HepG2 (cell line): ENCODE measurements around the gene RLN3. TPM values are rescaled to one million over a fixed set of nuclear protein-coding genes. Genes with fewer than 3 reads are reported as not detected.

Source experiments
- ATAC-seq: fragments of 200-7000 bp; cut with Tn5 transposase; 3 replicates; pipeline ENCODE4 v1.9.1; 2020; ENCODE audit warnings: mild to moderate bottlenecking, moderate library complexity
- BruUV-seq: library from RNA; stranded (reverse); fragments of 400-500 nt; replicated peaks from 2 replicates; lab custom pipeline; 2021; lab: Mats Ljungman, UMichigan
- CTCF ChIA-PET: fragments of 300-600 bp; formaldehyde crosslinking; extraction: SDS; loops from one replicate; lab custom pipeline; 2021; ENCODE audit warnings: low total read pairs, inconsistent platforms, low intra/inter-chr PET ratio; lab: Yijun Ruan, JAX
- POLR2A ChIA-PET: fragments of 350-600 bp; sonication (Branson Sonifier 250); formaldehyde crosslinking; loops from one replicate; lab custom pipeline; 2020; ENCODE audit warnings: antibody characterized with exemption, inconsistent platforms; lab: Yijun Ruan, JAX
- DNase-seq: peaks from one replicate; pipeline ENCODE4 v3.0.0-alpha.2; 2015; ENCODE audit warnings: low spot score
- FAIRE-seq: peaks from 3 replicates; lab custom pipeline; 2011; peaks lifted over from hg19 to GRCh38; lab: Jason Lieb, UNC
- H2AFZ ChIP-seq: one replicate; pipeline ENCODE4 v1.6.1; 2011; ENCODE audit warnings: low read length, inconsistent platforms
- H3K27ac ChIP-seq: fragments of 300-600 bp; 3 replicates; pipeline ENCODE4 v1.8.0; 2011; ENCODE audit warnings: mixed run types, mild to moderate bottlenecking, mixed read lengths, low read length, inconsistent platforms; ENCODE audit not compliant: insufficient read depth; ENCODE audit errors: extremely low read length
- H3K27me3 ChIP-seq, 2 experiments: fragments of 200-600 bp in 1 of 2; 2 replicates in 1 of 2; 3 replicates in 1 of 2; pipeline versions ENCODE4 v1.6.0 to v1.8.0; 2011; ENCODE audit warnings: low read length in 2 of 2, mild to moderate bottlenecking in 2 of 2, moderate library complexity in 2 of 2, inconsistent platforms in 1 of 2; ENCODE audit not compliant: insufficient read depth in 2 of 2, control insufficient read depth in 1 of 2
- H3K36me3 ChIP-seq, 2 experiments: fragments of 200-600 bp in 1 of 2; replicated peaks in 1 of 2; 2 replicates in 1 of 2; 3 replicates in 1 of 2; pipeline versions ENCODE4 v1.5.1 to v1.8.0; 2011; ENCODE audit warnings: low read length in 2 of 2, inconsistent platforms in 1 of 2; ENCODE audit not compliant: insufficient read depth in 2 of 2, control insufficient read depth in 1 of 2
- H3K4me1 ChIP-seq: 2 replicates; pipeline ENCODE4 v1.5.1; 2012; ENCODE audit warnings: low read length, inconsistent platforms; ENCODE audit not compliant: insufficient read depth
- H3K4me2 ChIP-seq: 2 replicates; pipeline ENCODE4 v1.6.0; 2011; ENCODE audit warnings: low read depth, low read length, inconsistent platforms
- H3K4me3 ChIP-seq, 3 experiments: fragments of 200-600 bp in 1 of 3; sonication (generic), shearing (Covaris generic) in 1 of 3; replicated peaks in 1 of 3; 2 replicates each; pipeline ENCODE4 v1.5.1; 2011 to 2016; ENCODE audit warnings: low read length in 3 of 3, inconsistent platforms in 2 of 3, low read depth in 2 of 3, mild to moderate bottlenecking in 2 of 3, control low read depth in 1 of 3, mixed read lengths in 1 of 3; ENCODE audit not compliant: insufficient read depth in 1 of 3
- H3K79me2 ChIP-seq: one replicate; pipeline ENCODE4 v1.6.1; 2011; ENCODE audit warnings: low read length, inconsistent platforms; ENCODE audit not compliant: insufficient read depth
- H3K9ac ChIP-seq: 2 replicates; pipeline ENCODE4 v1.6.0; 2011; ENCODE audit warnings: mild to moderate bottlenecking, low read depth, low read length, inconsistent platforms; ENCODE audit not compliant: insufficient read depth
- H3K9me3 ChIP-seq: 2 replicates; pipeline ENCODE4 v1.5.1; 2012; ENCODE audit warnings: mild to moderate bottlenecking, low read length
- H4K20me1 ChIP-seq: 2 replicates; pipeline ENCODE4 v1.6.0; 2011; ENCODE audit warnings: inconsistent platforms, mild to moderate bottlenecking, low read length, moderate library complexity; ENCODE audit not compliant: insufficient read depth
- FOXK2 ChIP-seq: fragments of 450-650 bp; IDR thresholded peaks from 2 replicates; pipeline ENCODE4 v1.6.1; 2016
- FOXO1 ChIP-seq: sonication (generic); formaldehyde crosslinking; IDR thresholded peaks from 2 replicates; pipeline ENCODE4 v1.4.0; 2020; ENCODE audit warnings: missing genetic modification reagents
- HMG20A ChIP-seq: IDR thresholded peaks from 2 replicates; pipeline ENCODE4 v1.6.1; 2016; ENCODE audit warnings: borderline replicate concordance
- IRF2 ChIP-seq: IDR thresholded peaks from 2 replicates; pipeline ENCODE4 v1.6.1; 2018; ENCODE audit warnings: missing genetic modification reagents, missing compliant biosample characterization
- RCOR2 ChIP-seq: IDR thresholded peaks from 2 replicates; pipeline ENCODE4 v1.6.1; 2016; ENCODE audit warnings: missing biosample characterization, missing genetic modification reagents
- ZFP36 ChIP-seq: fragments of 150-350 bp; IDR thresholded peaks from 2 replicates; pipeline ENCODE4 v1.6.1; 2018; ENCODE audit warnings: borderline replicate concordance, low read length, low read depth; ENCODE audit not compliant: partially characterized antibody
- ZNF317 ChIP-seq: sonication (generic); formaldehyde crosslinking; IDR thresholded peaks from 2 replicates; pipeline ENCODE4 v1.5.0; 2020; ENCODE audit warnings: mild to moderate bottlenecking, missing genetic modification reagents
- ZNF333 ChIP-seq: sonication (generic); formaldehyde crosslinking; IDR thresholded peaks from 2 replicates; pipeline ENCODE4 v1.4.0; 2020; ENCODE audit warnings: mild to moderate bottlenecking, missing genetic modification reagents, borderline replicate concordance
- ZNF543 ChIP-seq: sonication (generic); formaldehyde crosslinking; IDR thresholded peaks from 2 replicates; pipeline ENCODE4 v1.4.0; 2020; ENCODE audit warnings: mild to moderate bottlenecking, missing genetic modification reagents
- WGBS: methylation state at CpG from one replicate; pipeline ENCODE4 v1.1.6; 2017; ENCODE audit warnings: low lambda C conversion rate; 5-methylcytosine and 5-hydroxymethylcytosine counted together
- in situ Hi-C: cut with HindIII; loops from 2 replicates; pipeline ENCODE4 v1.10.0; 2017; ENCODE audit warnings: low pct_unique_long_range_greater_than_20kb; ENCODE audit not compliant: extremely low pct_ligation_motif_present
- intact Hi-C: fragments of 100-400 bp; cut with micrococcal nuclease; formaldehyde crosslinking; loops from one replicate; pipeline ENCODE4 v1.10.0; 2022; ENCODE audit not compliant: unreplicated experiment
- polyA plus RNA-seq, 8 experiments: library from polyadenylated mRNA; depleted of rRNA in 3 of 8; stranded (reverse) in 7 of 8; unstranded in 1 of 8; fragments of >200 nt; fragmentation: Illumina TruSeq in 4 of 8; extraction: Trizol in 4 of 8; gene quantifications; 2 replicates each; pipeline versions ENCODE4 v1.2.1 to v1.2.3, GENCODE V29; 2011 to 2016; ENCODE audit warnings: low read depth in 4 of 8, missing spikeins in 1 of 8, mixed read lengths in 1 of 8; ENCODE audit not compliant: insufficient read depth in 1 of 8
- total RNA-seq, 5 experiments: library from RNA; depleted of rRNA; stranded (reverse); fragments of >200 nt; fragmentation: Illumina TruSeq; extraction: Trizol; gene quantifications; 2 replicates each; pipeline ENCODE4 v1.2.3, GENCODE V29; 2016; ENCODE audit warnings: low read depth in 1 of 5
- TF ChIP-seq, protein P1 (sequence below): sonication (generic); formaldehyde crosslinking; IDR thresholded peaks from 2 replicates; pipeline ENCODE4 v1.5.1; 2020; ENCODE audit warnings: missing genetic modification reagents, mild to moderate bottlenecking, borderline replicate concordance
- TF ChIP-seq, protein P2 (sequence below): sonication (generic); formaldehyde crosslinking; IDR thresholded peaks from 2 replicates; pipeline ENCODE4 v1.4.0; 2020; ENCODE audit warnings: missing genetic modification reagents, borderline replicate concordance
- TF ChIP-seq, protein P3 (sequence below): fragments of 450-650 bp; IDR thresholded peaks from 2 replicates; pipeline ENCODE4 v1.6.1; 2016

The RLN3 gene
- total and polyA plus RNA-seq, 2 of the 13 experiments (the other 11 are each of a cell fraction or from before 2014, with no cell fraction given), result not detected

DNA sequence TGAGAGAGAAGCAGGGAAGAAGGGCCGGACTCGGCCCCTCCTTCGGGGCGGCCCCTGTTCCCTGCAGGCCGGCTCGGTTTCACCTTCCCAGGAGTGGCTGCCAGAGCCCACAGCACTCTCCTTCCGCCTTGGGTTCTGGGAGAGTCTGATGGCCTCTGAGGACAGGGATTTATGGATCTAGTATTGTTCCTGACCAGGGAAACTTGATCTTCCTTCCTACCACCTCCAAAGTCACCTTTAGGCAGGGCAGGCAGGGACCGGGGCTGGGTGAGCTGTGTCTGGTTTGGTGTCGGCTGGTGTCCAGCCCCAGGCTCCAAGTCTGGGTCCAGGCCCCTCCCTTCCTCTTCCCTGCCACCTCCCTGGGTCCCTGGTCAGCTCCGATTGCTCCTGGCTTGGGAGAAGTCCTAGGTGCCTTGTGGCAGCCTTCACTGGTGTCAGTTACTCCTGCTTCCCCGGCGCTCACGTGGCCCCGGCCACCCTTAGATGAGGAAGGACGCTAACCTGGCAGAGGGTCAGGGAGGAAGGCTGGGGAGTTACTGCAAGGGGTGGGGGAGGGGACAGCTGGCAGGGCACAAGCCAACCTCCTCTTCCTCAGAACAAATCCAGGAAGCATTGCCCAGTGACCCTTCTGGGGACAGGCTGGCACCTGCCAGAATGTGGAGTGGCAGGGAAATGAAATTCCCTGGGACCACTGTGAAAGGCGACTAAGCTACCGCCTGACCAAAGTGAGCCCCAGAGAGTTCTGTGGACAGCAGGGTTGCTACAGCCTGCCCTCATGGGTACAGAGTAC, 40.7 kb upstream of the RLN3 start:
- CTCF ChIA-PET, result no interaction called here
- FAIRE-seq (no peak), ATAC-seq (no peak), DNase-seq (no peak)
- no peak overlapping the region for H3K27ac ChIP-seq
- intact Hi-C loops (no loop called here), in situ Hi-C loops (no loop called here)
- peaks cover 8 to 20% of the 10 kb centered on the region in 2 experiments; a peak in 4 of 5 replicates for H3K36me3 ChIP-seq
- H4K20me1 ChIP-seq, result no peaks in the 10 kb centered on the region
- no peak overlapping the region for H2AFZ ChIP-seq
- BruUV-seq, result no TSS peak
- TF ChIP-seq HMG20A (CRISPR knock-in tag) (no peak), ZNF543 (CRISPR knock-in tag) (no peak), RCOR2 (CRISPR knock-in tag) (no peak), ZNF333 (CRISPR knock-in tag) (no peak), IRF2 (CRISPR knock-in tag) (no peak), ZNF317 (no peak), ZFP36 (no peak), FOXK2 (no peak), FOXO1 (CRISPR knock-in tag) (no peak)
- TF ChIP-seq, protein P1, sequence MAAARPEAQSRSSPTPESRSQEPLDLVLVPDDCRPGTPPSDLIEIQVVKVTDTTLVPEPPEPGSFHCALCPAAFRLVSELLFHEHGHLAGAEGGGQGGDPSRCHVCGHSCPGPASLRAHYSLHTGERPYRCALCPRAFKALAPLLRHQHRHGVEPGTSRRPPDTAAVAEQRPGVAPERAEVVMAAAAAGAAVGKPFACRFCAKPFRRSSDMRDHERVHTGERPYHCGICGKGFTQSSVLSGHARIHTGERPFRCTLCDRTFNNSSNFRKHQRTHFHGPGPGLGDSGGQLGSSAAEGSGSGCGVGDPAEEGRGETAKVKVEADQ (CRISPR knock-in tag), result no peak
- TF ChIP-seq, protein P2, sequence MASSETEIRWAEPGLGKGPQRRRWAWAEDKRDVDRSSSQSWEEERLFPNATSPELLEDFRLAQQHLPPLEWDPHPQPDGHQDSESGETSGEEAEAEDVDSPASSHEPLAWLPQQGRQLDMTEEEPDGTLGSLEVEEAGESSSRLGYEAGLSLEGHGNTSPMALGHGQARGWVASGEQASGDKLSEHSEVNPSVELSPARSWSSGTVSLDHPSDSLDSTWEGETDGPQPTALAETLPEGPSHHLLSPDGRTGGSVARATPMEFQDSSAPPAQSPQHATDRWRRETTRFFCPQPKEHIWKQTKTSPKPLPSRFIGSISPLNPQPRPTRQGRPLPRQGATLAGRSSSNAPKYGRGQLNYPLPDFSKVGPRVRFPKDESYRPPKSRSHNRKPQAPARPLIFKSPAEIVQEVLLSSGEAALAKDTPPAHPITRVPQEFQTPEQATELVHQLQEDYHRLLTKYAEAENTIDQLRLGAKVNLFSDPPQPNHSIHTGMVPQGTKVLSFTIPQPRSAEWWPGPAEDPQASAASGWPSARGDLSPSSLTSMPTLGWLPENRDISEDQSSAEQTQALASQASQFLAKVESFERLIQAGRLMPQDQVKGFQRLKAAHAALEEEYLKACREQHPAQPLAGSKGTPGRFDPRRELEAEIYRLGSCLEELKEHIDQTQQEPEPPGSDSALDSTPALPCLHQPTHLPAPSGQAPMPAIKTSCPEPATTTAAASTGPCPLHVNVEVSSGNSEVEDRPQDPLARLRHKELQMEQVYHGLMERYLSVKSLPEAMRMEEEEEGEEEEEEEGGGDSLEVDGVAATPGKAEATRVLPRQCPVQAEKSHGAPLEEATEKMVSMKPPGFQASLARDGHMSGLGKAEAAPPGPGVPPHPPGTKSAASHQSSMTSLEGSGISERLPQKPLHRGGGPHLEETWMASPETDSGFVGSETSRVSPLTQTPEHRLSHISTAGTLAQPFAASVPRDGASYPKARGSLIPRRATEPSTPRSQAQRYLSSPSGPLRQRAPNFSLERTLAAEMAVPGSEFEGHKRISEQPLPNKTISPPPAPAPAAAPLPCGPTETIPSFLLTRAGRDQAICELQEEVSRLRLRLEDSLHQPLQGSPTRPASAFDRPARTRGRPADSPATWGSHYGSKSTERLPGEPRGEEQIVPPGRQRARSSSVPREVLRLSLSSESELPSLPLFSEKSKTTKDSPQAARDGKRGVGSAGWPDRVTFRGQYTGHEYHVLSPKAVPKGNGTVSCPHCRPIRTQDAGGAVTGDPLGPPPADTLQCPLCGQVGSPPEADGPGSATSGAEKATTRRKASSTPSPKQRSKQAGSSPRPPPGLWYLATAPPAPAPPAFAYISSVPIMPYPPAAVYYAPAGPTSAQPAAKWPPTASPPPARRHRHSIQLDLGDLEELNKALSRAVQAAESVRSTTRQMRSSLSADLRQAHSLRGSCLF (CRISPR knock-in tag), result no peak
- TF ChIP-seq, protein P3, sequence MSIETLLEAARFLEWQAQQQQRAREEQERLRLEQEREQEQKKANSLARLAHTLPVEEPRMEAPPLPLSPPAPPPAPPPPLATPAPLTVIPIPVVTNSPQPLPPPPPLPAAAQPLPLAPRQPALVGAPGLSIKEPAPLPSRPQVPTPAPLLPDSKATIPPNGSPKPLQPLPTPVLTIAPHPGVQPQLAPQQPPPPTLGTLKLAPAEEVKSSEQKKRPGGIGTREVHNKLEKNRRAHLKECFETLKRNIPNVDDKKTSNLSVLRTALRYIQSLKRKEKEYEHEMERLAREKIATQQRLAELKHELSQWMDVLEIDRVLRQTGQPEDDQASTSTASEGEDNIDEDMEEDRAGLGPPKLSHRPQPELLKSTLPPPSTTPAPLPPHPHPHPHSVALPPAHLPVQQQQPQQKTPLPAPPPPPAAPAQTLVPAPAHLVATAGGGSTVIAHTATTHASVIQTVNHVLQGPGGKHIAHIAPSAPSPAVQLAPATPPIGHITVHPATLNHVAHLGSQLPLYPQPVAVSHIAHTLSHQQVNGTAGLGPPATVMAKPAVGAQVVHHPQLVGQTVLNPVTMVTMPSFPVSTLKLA, result no peak
- peaks cover 35% of the 10 kb centered on the region for H3K4me1 ChIP-seq
- no peaks in the 10 kb centered on the region for H3K9me3 ChIP-seq
- H3K4me3 ChIP-seq, result no peak overlapping the region
- no peaks in the 10 kb centered on the region for H3K79me2 ChIP-seq
- H3K9ac ChIP-seq, result no peak overlapping the region
- no peaks in the 10 kb centered on the region for H3K27me3 ChIP-seq
- POLR2A ChIA-PET, result no interaction called here
- H3K4me2 ChIP-seq, result no peak overlapping the region
- WGBS, result 98% methylated on average over 13 of the region's 17 CpGs
